ENCODE results near the gene NPHP4. TPM values are rescaled to one million over a fixed set of nuclear protein-coding genes. Genes with fewer than 3 reads are reported as not detected.

The NPHP4 gene
- total RNA-seq, 1 experiment from 2014 or later = 20.0 TPM

- BruUV-seq (replicated peaks) = no TSS peak
- Histone ChIP-seq H3K9me3 (ENCODE audit: control insufficient read depth in 1 of 2, insufficient read depth in 1 of 2, low read depth in 1 of 2, low read length in 2 of 2) (no peaks in the 10 kb centered on the region), H3K4me2 (ENCODE audit: low read length) (peak overlapping the region; percentile 100), H3K79me2 (ENCODE audit: insufficient read depth, low read length) (peaks cover 8% of the 10 kb centered on the region; the same call in 1 of the 2 replicates), H3K4me3 (replicated peaks in 1 of 2; ENCODE audit: low read depth in 1 of 2, low read length in 2 of 2) (peak overlapping the region; percentile 73 to 85), H3K36me3 (ENCODE audit: control insufficient read depth in 1 of 2, insufficient read depth in 2 of 2, low read length in 2 of 2) (no peaks in the 10 kb centered on the region), H3K27ac (ENCODE audit: low read depth, low read length) (peak overlapping the region; percentile 39), H4K20me1 (ENCODE audit: insufficient read depth) (no peaks in the 10 kb centered on the region), H3K4me1 (ENCODE audit: control insufficient read depth in 1 of 2, insufficient read depth in 2 of 2, low read length in 2 of 2) (peaks cover 17 to 21% of the 10 kb centered on the region in 2 experiments), H3K27me3 (ENCODE audit: insufficient read depth, low read length) (no peaks in the 10 kb centered on the region), H3K9ac (ENCODE audit: low read length) (peak overlapping the region; percentile 88), H2AFZ (ENCODE audit: low read depth, low read length, poor library complexity, severe bottlenecking) (no peak overlapping the region), H3K9me2 (ENCODE audit: insufficient read depth) (no peaks in the 10 kb centered on the region)
- POLR2A ChIA-PET = interaction anchor here (0.6 to 1.3 kb wide), 4 partner anchors 9 to 33 kb away, joined by 3 to 5 read pairs (median 4); no protein-coding TSS in a partner anchor
- ATAC-seq (peak; percentile 35), DNase-seq (ENCODE audit: low read depth, low spot score) (no peak)
- TF ChIP-seq POLR2AphosphoS5 (IDR thresholded peaks at IDR 0.05; ENCODE audit: low read depth, low read length) (peak; percentile 3; the same call in 1 of the 2 replicates), YY1 (IDR thresholded peaks at IDR 0.05; ENCODE audit: extremely low read depth, insufficient replicate concordance, low read depth, low read length) (no peak)
- intact Hi-C loops (cut with micrococcal nuclease) = no loop called here
- RAD21 ChIA-PET (ENCODE audit: low non-redundant PET in 1 of 2, low total read pairs in 2 of 2, uncharacterized antibody in 2 of 2, unreplicated experiment in 2 of 2) = interaction anchor here in 1 of 2 experiments (0.7 kb wide), 1 partner anchor 10 kb away, joined by 3 read pairs; no protein-coding TSS in a partner anchor
- CTCF ChIA-PET = interaction anchor here (0.7 to 1.3 kb wide), 2 partner anchors 246 to 354 kb away, joined by 3 to 4 read pairs; no protein-coding TSS in a partner anchor
These were observed 760 bp upstream of the NPHP4 start for GRCh38 chr1:5992814-5993555.

GRCh38 chr1:5991381-5992025 lies 722 bp downstream of the NPHP4 start:
- POLR2A ChIA-PET = no interaction called here
- Histone ChIP-seq H3K27ac (ENCODE audit: low read depth, low read length) (peak overlapping the region; percentile 70; the same call in 1 of the 2 replicates), H3K9ac (ENCODE audit: low read length) (peak overlapping the region; percentile 88), H3K4me3 (replicated peaks in 1 of 2; ENCODE audit: low read depth in 1 of 2, low read length in 2 of 2) (peak overlapping the region; percentile 73 to 85), H3K79me2 (ENCODE audit: insufficient read depth, low read length) (peaks cover 8% of the 10 kb centered on the region; the same call in 1 of the 2 replicates), H3K9me3 (ENCODE audit: control insufficient read depth in 1 of 2, insufficient read depth in 1 of 2, low read depth in 1 of 2, low read length in 2 of 2) (no peaks in the 10 kb centered on the region), H3K9me2 (ENCODE audit: insufficient read depth) (no peaks in the 10 kb centered on the region), H3K36me3 (ENCODE audit: control insufficient read depth in 1 of 2, insufficient read depth in 2 of 2, low read length in 2 of 2) (no peaks in the 10 kb centered on the region), H3K4me1 (ENCODE audit: control insufficient read depth in 1 of 2, insufficient read depth in 2 of 2, low read length in 2 of 2) (peaks cover 17 to 21% of the 10 kb centered on the region in 2 experiments), H3K4me2 (ENCODE audit: low read length) (peak overlapping the region; percentile 100), H2AFZ (ENCODE audit: low read depth, low read length, poor library complexity, severe bottlenecking) (no peak overlapping the region), H3K27me3 (ENCODE audit: insufficient read depth, low read length) (no peaks in the 10 kb centered on the region), H4K20me1 (ENCODE audit: insufficient read depth) (no peaks in the 10 kb centered on the region)
- BruUV-seq (replicated peaks) = no TSS peak
- intact Hi-C loops (cut with micrococcal nuclease) = no loop called here
- RAD21 ChIA-PET (ENCODE audit: low non-redundant PET in 1 of 2, low total read pairs in 2 of 2, uncharacterized antibody in 2 of 2, unreplicated experiment in 2 of 2) = no interaction called here
- no peak for DNase-seq (ENCODE audit: low read depth, low spot score)
- CTCF ChIA-PET = interaction anchor here (1.2 kb wide), 1 partner anchor 11 kb away, joined by 3 read pairs; no protein-coding TSS in a partner anchor
- TF ChIP-seq ZFX (IDR thresholded peaks at IDR 0.05) = no peak
- TF ChIP-seq EGR1 (IDR thresholded peaks at IDR 0.05; ENCODE audit: low read depth) = no peak
- TF ChIP-seq YY1 (IDR thresholded peaks at IDR 0.05; ENCODE audit: extremely low read depth, insufficient replicate concordance, low read depth, low read length) = no peak
- no peak; the same call in 1 of the 2 replicates for TF ChIP-seq MAX (IDR thresholded peaks at IDR 0.05)
- no peak for TF ChIP-seq ZNF274 (IDR thresholded peaks at IDR 0.05; ENCODE audit: low read depth, low read length)
- no peak for TF ChIP-seq SRF (IDR thresholded peaks at IDR 0.05; ENCODE audit: low read depth)
- TF ChIP-seq, protein P1, sequence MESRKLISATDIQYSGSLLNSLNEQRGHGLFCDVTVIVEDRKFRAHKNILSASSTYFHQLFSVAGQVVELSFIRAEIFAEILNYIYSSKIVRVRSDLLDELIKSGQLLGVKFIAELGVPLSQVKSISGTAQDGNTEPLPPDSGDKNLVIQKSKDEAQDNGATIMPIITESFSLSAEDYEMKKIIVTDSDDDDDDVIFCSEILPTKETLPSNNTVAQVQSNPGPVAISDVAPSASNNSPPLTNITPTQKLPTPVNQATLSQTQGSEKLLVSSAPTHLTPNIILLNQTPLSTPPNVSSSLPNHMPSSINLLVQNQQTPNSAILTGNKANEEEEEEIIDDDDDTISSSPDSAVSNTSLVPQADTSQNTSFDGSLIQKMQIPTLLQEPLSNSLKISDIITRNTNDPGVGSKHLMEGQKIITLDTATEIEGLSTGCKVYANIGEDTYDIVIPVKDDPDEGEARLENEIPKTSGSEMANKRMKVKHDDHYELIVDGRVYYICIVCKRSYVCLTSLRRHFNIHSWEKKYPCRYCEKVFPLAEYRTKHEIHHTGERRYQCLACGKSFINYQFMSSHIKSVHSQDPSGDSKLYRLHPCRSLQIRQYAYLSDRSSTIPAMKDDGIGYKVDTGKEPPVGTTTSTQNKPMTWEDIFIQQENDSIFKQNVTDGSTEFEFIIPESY (IDR thresholded peaks at IDR 0.05; ENCODE audit: extremely low read depth, insufficient replicate concordance, low read length) = no peak
- ATAC-seq = peak; percentile 41
